MG63 (cell line): ENCODE data around the gene ANO7. TPM values are rescaled to one million over a fixed set of nuclear protein-coding genes. Genes with fewer than 3 reads are reported as not detected.

ENCODE experiments used
- DNase-seq: peaks from one replicate; pipeline ENCODE4 v3.0.0-alpha.2; 2020
- H3K27me3 ChIP-seq: fragments of 250-450 bp; sonication (Bioruptor Pico); 2 replicates; pipeline ENCODE4 v1.5.1; 2020; ENCODE audit warnings: mild to moderate bottlenecking, moderate library complexity
- H3K36me3 ChIP-seq: fragments of 250-450 bp; sonication (Bioruptor Pico); 2 replicates; pipeline ENCODE4 v1.5.1; 2020; ENCODE audit warnings: mild to moderate bottlenecking, moderate library complexity
- H3K4me3 ChIP-seq: fragments of 250-450 bp; sonication (Bioruptor Pico); 2 replicates; pipeline ENCODE4 v1.5.1; 2020; ENCODE audit warnings: mild to moderate bottlenecking, moderate library complexity
- H3K9me3 ChIP-seq: fragments of 250-450 bp; sonication (Bioruptor Pico); 2 replicates; pipeline ENCODE4 v1.5.1; 2020; ENCODE audit warnings: mild to moderate bottlenecking, moderate library complexity
- total RNA-seq: library from RNA; depleted of rRNA; stranded (reverse); fragments of >200 nt; shearing (Covaris generic); gene quantifications from 2 replicates; pipeline ENCODE4 v1.2.3, GENCODE V29; 2014; ENCODE audit warnings: low replicate concordance; rRNA removed

ANO7 gene, protein sequence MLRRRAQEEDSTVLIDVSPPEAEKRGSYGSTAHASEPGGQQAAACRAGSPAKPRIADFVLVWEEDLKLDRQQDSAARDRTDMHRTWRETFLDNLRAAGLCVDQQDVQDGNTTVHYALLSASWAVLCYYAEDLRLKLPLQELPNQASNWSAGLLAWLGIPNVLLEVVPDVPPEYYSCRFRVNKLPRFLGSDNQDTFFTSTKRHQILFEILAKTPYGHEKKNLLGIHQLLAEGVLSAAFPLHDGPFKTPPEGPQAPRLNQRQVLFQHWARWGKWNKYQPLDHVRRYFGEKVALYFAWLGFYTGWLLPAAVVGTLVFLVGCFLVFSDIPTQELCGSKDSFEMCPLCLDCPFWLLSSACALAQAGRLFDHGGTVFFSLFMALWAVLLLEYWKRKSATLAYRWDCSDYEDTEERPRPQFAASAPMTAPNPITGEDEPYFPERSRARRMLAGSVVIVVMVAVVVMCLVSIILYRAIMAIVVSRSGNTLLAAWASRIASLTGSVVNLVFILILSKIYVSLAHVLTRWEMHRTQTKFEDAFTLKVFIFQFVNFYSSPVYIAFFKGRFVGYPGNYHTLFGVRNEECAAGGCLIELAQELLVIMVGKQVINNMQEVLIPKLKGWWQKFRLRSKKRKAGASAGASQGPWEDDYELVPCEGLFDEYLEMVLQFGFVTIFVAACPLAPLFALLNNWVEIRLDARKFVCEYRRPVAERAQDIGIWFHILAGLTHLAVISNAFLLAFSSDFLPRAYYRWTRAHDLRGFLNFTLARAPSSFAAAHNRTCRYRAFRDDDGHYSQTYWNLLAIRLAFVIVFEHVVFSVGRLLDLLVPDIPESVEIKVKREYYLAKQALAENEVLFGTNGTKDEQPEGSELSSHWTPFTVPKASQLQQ
- 0.10 TPM in 1 of 2 replicates, not detected in the other for total RNA-seq

- Histone ChIP-seq H3K36me3 (no peaks in the 10 kb centered on the region), H3K9me3 (no peaks in the 10 kb centered on the region), H3K27me3 (no peaks in the 10 kb centered on the region), H3K4me3 (no peak within 1 kb of the TSS)
- DNase-seq: no peak
Measured at GRCh38 chr2:241188361-241189092, at the start of gene ANO7. ANO7 (plus strand) TSS chr2:241188677; CDS start chr2:241190064, 1,387 bp downstream.

- Histone ChIP-seq H3K9me3 (no peaks in the 10 kb centered on the region), H3K36me3 (peaks cover 2% of the 10 kb centered on the region; the same call in 1 of the 2 replicates), H3K4me3 (no peak overlapping the region), H3K27me3 (no peaks in the 10 kb centered on the region)
- no peak for DNase-seq
Measured at GRCh38 chr2:241139531-241140444, 48.7 kb upstream of the ANO7 start.

- Histone ChIP-seq H3K36me3 (peaks cover 2% of the 10 kb centered on the region; the same call in 1 of the 2 replicates), H3K9me3 (no peaks in the 10 kb centered on the region), H3K4me3 (no peak overlapping the region), H3K27me3 (no peaks in the 10 kb centered on the region)
- no peak for DNase-seq
Measured at GRCh38 chr2:241140445-241140840, 48.0 kb upstream of the ANO7 start.

DNA sequence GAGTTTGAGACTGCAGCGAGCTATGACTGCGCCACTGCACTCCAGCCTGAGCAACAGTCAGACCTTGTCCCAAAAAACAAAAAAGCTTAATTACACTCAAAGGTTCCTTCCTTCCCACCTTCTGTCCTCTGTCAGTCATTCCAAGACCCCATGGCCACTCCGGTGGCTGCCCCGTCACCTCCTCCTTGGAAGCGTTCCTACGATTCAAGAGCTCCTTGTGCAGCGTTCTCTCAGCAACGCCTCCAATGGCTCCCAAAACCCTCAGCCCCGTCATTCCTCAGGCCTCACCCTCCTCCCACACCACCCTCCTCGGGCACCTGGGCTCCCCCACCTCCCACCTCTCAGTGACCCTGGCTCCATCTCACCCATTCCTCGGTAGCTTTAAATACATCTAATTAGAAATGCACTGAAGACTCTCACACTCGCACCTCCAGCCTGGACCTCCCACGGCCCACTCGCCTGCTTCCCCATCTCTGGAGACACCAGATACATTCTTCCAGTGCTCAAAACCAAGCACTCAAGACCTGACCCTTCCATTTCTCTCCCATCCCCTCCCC is 47.2 kb upstream of the ANO7 start:
- Histone ChIP-seq H3K36me3 (peaks cover 2% of the 10 kb centered on the region; the same call in 1 of the 2 replicates), H3K9me3 (no peaks in the 10 kb centered on the region), H3K27me3 (no peaks in the 10 kb centered on the region), H3K4me3 (no peak overlapping the region)
- DNase-seq: no peak

GRCh38 chr2:241142063-241142462 is 46.4 kb upstream of the ANO7 start:
- Histone ChIP-seq H3K36me3 (peaks cover 2% of the 10 kb centered on the region; the same call in 1 of the 2 replicates), H3K9me3 (no peaks in the 10 kb centered on the region), H3K27me3 (no peaks in the 10 kb centered on the region), H3K4me3 (no peak overlapping the region)
- DNase-seq: no peak

- Histone ChIP-seq H3K9me3 (no peaks in the 10 kb centered on the region), H3K27me3 (no peaks in the 10 kb centered on the region), H3K36me3 (peaks cover 2% of the 10 kb centered on the region; the same call in 1 of the 2 replicates), H3K4me3 (no peak overlapping the region)
- no peak for DNase-seq
Measured at GRCh38 chr2:241142593-241142992, 45.9 kb upstream of the ANO7 start.

DNA sequence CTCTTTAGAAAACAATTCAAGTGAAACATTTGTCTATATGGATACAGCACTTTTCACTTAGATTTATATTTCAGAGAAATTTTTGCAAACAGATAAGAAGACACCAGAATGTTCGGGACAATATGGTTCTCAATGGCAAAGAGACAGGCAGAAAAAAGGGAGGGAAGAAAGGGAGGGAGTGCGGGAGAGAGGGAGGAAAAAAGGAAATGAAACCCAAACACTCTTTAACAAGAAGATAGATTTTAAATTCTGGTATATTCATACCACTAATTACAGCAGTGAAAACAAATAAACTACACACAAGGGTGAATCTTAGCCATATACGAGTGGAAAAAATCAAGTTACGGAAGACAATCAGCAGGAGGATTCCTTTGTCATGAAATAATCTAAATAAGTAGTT is 42.2 kb upstream of the ANO7 start:
- Histone ChIP-seq H3K4me3 (no peak overlapping the region), H3K27me3 (no peaks in the 10 kb centered on the region), H3K36me3 (no peaks in the 10 kb centered on the region), H3K9me3 (no peaks in the 10 kb centered on the region)
- DNase-seq: no peak

DNA sequence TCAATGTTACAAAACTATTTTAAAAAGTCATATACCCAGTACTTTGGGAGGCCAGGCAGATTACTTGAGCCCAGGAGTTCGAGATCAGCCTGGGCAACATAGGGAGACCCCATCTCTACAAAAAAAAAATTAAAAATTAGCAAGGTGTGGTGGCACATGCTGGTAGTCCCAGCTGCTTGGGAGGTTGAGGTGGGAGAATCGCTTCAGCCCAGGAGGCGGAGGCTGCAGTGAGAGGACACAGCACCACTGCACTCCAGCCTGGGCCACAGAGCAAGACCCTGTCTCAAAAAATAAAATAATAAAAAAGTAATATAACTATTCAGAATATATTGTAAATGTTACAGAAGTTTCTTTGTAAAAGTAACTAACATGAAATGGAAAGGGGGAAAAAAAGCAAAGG is 41.1 kb upstream of the ANO7 start:
- no peaks in the 10 kb centered on the region for H3K36me3 ChIP-seq
- H3K27me3 ChIP-seq: no peaks in the 10 kb centered on the region
- H3K4me3 ChIP-seq: no peak overlapping the region
- DNase-seq: no peak
- no peaks in the 10 kb centered on the region for H3K9me3 ChIP-seq

- no peak for DNase-seq
- Histone ChIP-seq H3K36me3 (peaks cover 4% of the 10 kb centered on the region; the same call in 1 of the 2 replicates), H3K9me3 (no peaks in the 10 kb centered on the region), H3K4me3 (peak overlapping the region; percentile 71; the same call in 1 of the 2 replicates), H3K27me3 (no peaks in the 10 kb centered on the region)
Measured at GRCh38 chr2:241148239-241148638, 40.2 kb upstream of the ANO7 start.

DNA sequence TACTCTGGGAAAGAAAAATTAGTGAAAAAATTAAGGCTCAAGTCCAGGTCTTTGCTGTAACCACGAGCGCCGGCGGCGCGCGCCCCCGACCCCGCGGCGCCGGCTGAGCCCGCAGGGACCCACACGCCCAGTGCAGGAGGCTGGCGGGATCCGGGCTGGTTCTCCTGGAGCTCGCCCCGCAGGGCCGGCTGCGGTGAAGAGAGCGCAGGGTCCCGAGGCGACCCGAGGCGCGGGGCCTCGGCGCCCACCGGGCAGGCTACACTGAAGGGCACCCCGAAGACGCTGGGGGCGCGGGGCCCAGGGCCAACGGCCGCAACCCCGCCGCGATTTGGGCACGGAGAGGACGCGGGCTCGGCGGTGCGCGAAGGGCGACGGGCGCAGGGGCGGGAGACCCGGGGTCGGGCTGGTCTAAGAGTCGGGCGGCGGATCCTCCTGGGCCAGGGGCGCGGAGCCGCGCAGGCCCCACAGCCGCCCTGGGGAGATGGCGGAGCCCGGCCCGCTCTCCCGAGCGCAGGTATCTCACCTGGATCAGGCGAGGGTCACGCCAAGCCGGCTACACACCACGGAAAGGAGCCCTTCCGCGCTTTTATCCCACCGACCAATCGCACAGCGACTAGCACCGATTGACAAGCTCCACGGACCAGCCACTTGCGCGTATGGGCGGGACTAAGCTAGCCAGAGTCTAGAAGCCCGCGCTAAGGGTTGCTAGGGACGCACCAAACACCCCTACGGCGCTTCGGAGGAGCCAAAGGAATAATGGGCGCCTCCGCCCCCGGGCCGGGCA is 39.4 kb upstream of the ANO7 start, which contains the start of gene PASK:
TSS of gene PASK (minus strand) at position 582 of the 784 bp plus-strand sequence. CDS start 6,440 bp downstream, outside the sequence.
- no peaks in the 10 kb centered on the region for H3K9me3 ChIP-seq
- H3K4me3 ChIP-seq: peak within 1 kb of the TSS; percentile 71
- peaks cover 4% of the 10 kb centered on the region for H3K36me3 ChIP-seq
- H3K27me3 ChIP-seq: no peaks in the 10 kb centered on the region
- peak; percentile 94 for DNase-seq

- Histone ChIP-seq H3K9me3 (no peaks in the 10 kb centered on the region), H3K36me3 (peaks cover 4% of the 10 kb centered on the region), H3K27me3 (no peaks in the 10 kb centered on the region), H3K4me3 (peak overlapping the region; percentile 71)
- DNase-seq: no peak
Measured at GRCh38 chr2:241149675-241149924, 38.9 kb upstream of the ANO7 start.

- Histone ChIP-seq H3K4me3 (peak within 1 kb of the TSS; percentile 71), H3K27me3 (no peaks in the 10 kb centered on the region), H3K36me3 (peaks cover 7% of the 10 kb centered on the region), H3K9me3 (no peaks in the 10 kb centered on the region)
- DNase-seq: peak; percentile 95
Measured at GRCh38 chr2:241149925-241150659, 38.4 kb upstream of the ANO7 start, which contains the start of gene PPP1R7. PPP1R7 (plus strand) TSS chr2:241150467; CDS start chr2:241150496, 29 bp downstream.

DNA sequence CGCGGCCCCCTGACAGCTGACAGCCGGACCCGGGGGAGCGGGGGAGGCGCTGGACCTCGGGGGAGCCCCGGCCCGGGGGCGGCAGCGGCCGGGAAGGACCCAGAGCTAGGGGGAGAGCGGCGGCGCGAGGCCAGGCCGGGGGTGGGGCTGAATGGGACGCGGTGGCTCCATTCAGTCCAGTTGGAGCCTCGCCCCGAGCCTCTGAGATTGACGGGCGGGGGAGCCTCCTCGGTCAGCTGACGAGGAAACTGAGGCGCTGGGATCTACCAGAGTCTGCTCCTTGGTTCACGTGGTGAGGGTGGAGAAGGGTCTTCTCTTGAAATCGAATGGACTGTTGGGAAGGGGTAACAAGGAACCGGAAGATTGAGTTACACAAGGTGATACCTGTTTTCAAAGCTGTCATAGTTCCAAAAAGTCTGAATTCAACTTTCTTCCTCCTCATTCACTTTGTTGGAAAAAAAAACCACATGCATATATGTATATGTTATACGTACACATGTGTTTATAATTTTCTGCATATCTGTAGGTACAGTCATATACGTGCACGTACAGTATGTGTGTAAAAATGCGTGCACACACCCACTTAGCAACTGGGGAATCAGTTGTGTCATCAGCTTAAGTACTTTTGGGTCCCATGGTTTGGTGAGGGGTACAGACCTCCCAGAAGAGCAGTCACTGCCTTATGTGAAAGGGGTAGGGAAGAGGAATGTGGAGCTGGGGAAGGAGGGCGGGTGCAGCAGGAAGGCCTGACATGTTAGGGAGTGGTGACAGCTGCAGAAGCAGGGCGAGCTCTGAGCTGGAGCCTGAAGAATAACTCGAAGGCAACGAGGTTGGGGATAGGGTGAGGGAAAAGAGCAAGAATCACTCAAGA is 37.6 kb upstream of the ANO7 start:
- H3K36me3 ChIP-seq: peaks cover 7% of the 10 kb centered on the region
- H3K4me3 ChIP-seq: peak overlapping the region; percentile 71
- H3K9me3 ChIP-seq: no peaks in the 10 kb centered on the region
- no peaks in the 10 kb centered on the region for H3K27me3 ChIP-seq
- no peak for DNase-seq
